Measurements from ENCODE around the gene LCORL.

- TF ChIP-seq POLR2A (IDR thresholded peaks at IDR 0.05): no peak
- TF ChIP-seq CTCF (IDR thresholded peaks at IDR 0.05): no peak
These were observed 1.3 kb downstream of the LCORL start for GRCh38 chr4:18020145-18020670.

Data from breast epithelium (tissue), 3 donors.